HG03159 (cell line): ENCODE data around the gene GLB1L3.
"Not testable (repeated sequence)": the region's sequence is repeated elsewhere in the genome, so short reads cannot be mapped to it uniquely, and the experiment has no call there.

Experiments
- ATAC-seq: cut with Tn5 transposase; IDR thresholded peaks from one replicate; pipeline ENCODE4 v1.9.1; 2021; ENCODE audit warnings: mild to moderate bottlenecking, moderate library complexity; ENCODE audit not compliant: unreplicated experiment

GLB1L3 gene

GRCh38 chr11:134272381-134273316 is 3.5 kb upstream of the GLB1L3 start:
- ATAC-seq, result no peak

- no peak for ATAC-seq
These were observed 2.9 kb upstream of the GLB1L3 start for GRCh38 chr11:134273317-134273712.

GRCh38 chr11:134275188-134275533 is 1.0 kb upstream of the GLB1L3 start:
- no peak for ATAC-seq

- peak; percentile 7 for ATAC-seq
These were observed 410 bp downstream of the GLB1L3 start for GRCh38 chr11:134276396-134277182.

GRCh38 chr11:134277183-134278001 is 1.2 kb downstream of the GLB1L3 start:
- no peak for ATAC-seq

GRCh38 chr11:134278356-134278755 is 2.2 kb downstream of the GLB1L3 start:
- no peak for ATAC-seq

- ATAC-seq, result not testable (repeated sequence)
These were observed 5.5 kb downstream of the GLB1L3 start for GRCh38 chr11:134281635-134282034.

- no peak for ATAC-seq
These were observed 6.2 kb downstream of the GLB1L3 start for GRCh38 chr11:134282121-134283045.

- ATAC-seq, result no peak
These were observed 7.5 kb downstream of the GLB1L3 start for GRCh38 chr11:134283461-134284230.

GRCh38 chr11:134284349-134284748 is 8.2 kb downstream of the GLB1L3 start:
- not testable (repeated sequence) for ATAC-seq

- ATAC-seq, result no peak
These were observed 11.4 kb downstream of the GLB1L3 start for GRCh38 chr11:134287561-134287960.

GRCh38 chr11:134288486-134288885 is 12.3 kb downstream of the GLB1L3 start:
- no peak for ATAC-seq

- ATAC-seq, result no peak
These were observed 13.0 kb downstream of the GLB1L3 start for GRCh38 chr11:134289167-134289566.

- ATAC-seq, result no peak
These were observed 13.6 kb downstream of the GLB1L3 start for GRCh38 chr11:134289789-134290188.

GRCh38 chr11:134290646-134291045 is 14.5 kb downstream of the GLB1L3 start:
- no peak for ATAC-seq

- ATAC-seq, result no peak
These were observed 15.0 kb downstream of the GLB1L3 start for GRCh38 chr11:134291196-134291595.

- ATAC-seq, result no peak
These were observed 16.5 kb downstream of the GLB1L3 start for GRCh38 chr11:134292661-134293060.

GRCh38 chr11:134293119-134294113 is 17.2 kb downstream of the GLB1L3 start:
- no peak for ATAC-seq
